GDM1 (cell line): ENCODE data around the gene IL12A.

ENCODE experiments used
- DNase-seq: peaks from one replicate; lab custom pipeline; 2025; lab: John Stamatoyannopoulos, UW

Gene IL12A

GRCh38 chr3:160027541-160028195 lies 39.0 kb downstream of the IL12A start:
- DNase-seq, result peak; percentile 45

- DNase-seq, result no peak
Observed at GRCh38 chr3:160035757-160036156, 47.1 kb downstream of the IL12A start.

DNA sequence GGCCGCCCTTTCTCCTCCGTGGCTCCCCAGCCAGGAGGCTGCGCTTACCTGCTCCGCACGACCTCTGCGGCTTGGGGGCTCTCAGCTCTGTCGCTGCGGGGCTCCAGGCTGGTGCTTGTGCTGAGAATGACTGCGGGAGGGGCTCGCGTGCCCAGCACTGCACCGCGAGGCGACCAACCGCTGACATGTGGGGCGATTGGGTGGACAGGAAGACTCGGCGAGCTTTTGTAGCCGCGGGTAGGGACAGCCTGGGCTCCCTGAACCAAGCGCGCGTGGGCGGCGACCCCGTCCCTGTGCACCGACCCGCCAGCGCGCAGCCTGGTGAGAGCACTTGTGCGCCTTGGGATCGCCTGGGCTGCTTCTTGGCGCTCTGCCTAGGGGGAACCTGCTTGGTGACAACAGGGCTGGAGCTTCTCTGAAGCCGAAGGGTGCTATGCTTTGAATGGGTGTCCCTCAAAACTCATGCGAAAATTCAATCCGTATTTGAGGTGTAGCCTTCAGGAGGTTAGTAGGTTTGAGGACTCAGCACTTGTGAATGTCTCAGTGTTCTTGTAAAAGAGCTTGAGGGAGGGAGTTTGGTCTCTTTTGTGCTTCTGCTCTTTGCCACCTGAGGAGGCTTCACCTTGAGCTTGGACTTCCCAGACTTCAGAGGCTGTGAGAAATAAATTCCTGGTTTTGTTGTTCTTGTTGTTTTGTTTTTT lies 50.4 kb downstream of the IL12A start:
- no peak for DNase-seq

DNA sequence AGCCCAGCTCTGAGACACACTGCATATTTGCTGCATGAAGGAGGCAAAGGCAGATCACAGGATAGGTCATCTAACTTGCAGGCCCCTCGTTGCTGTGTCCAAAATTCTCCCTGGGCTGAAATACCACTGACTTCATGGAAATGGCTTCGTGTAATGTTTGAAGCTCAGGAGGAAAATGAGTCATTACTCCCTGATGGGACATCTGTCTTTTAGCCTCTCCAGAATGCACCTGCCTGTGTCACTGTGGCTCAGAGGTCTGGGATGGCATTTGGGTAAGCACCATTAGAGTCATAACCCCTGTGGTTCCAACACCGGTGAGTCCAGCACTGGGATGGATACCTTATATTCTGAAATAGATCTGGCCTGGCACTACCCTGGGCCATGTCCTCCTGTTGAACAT lies 51.5 kb downstream of the IL12A start:
- DNase-seq, result no peak

DNA sequence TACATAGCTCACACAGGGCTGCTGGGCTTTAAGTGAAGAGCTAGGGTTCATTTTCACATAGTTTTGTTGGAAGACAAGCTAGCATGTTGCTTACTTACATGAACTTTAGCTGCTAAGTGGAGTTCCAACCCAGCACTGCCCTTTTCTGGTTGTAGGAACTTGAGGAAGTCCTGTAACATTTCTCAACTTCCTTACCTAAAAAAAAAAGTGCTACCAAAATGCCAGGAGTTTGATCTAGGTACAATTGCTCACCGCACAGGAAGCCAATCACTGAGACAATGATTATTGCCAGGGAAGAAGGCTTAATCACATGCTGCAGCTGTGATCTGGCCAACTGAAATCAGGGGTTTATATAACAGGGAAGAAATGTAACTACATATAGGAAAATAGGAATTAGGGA lies 52.8 kb downstream of the IL12A start:
- DNase-seq, result no peak

GRCh38 chr3:160044121-160044520 lies 55.5 kb downstream of the IL12A start:
- DNase-seq, result no peak
